ENCODE results near the gene AUTS2.

DNA sequence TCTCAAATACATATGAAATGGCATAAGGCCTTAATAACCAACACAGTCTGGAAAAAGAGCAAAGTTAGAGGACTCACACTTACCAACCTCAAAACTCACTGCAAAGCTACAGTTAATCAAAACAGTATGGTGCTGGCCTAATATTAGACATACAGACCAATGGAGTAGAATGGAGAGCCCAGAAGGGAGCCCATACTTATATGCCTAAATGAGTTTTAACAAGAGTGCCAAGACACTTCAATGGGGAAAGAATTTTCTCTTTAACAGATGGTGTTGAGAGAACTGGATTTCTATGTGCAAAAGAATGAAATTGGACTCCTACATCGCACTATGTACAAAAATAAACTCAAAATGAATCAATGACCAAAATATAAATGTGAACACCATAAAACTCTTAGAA is 522.6 kb downstream of the AUTS2 start:
- TF ChIP-seq CTCF (conservative IDR thresholded peaks at IDR 0.05; ENCODE audit: low read depth in 2 of 2): no peak
- TF ChIP-seq POLR2AphosphoS5 (IDR thresholded peaks at IDR 0.05; ENCODE audit: low read depth): no peak
- TF ChIP-seq, protein P1, sequence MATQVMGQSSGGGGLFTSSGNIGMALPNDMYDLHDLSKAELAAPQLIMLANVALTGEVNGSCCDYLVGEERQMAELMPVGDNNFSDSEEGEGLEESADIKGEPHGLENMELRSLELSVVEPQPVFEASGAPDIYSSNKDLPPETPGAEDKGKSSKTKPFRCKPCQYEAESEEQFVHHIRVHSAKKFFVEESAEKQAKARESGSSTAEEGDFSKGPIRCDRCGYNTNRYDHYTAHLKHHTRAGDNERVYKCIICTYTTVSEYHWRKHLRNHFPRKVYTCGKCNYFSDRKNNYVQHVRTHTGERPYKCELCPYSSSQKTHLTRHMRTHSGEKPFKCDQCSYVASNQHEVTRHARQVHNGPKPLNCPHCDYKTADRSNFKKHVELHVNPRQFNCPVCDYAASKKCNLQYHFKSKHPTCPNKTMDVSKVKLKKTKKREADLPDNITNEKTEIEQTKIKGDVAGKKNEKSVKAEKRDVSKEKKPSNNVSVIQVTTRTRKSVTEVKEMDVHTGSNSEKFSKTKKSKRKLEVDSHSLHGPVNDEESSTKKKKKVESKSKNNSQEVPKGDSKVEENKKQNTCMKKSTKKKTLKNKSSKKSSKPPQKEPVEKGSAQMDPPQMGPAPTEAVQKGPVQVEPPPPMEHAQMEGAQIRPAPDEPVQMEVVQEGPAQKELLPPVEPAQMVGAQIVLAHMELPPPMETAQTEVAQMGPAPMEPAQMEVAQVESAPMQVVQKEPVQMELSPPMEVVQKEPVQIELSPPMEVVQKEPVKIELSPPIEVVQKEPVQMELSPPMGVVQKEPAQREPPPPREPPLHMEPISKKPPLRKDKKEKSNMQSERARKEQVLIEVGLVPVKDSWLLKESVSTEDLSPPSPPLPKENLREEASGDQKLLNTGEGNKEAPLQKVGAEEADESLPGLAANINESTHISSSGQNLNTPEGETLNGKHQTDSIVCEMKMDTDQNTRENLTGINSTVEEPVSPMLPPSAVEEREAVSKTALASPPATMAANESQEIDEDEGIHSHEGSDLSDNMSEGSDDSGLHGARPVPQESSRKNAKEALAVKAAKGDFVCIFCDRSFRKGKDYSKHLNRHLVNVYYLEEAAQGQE (IDR thresholded peaks at IDR 0.05; ENCODE audit: unreplicated experiment): no peak
- TF ChIP-seq, protein P2, sequence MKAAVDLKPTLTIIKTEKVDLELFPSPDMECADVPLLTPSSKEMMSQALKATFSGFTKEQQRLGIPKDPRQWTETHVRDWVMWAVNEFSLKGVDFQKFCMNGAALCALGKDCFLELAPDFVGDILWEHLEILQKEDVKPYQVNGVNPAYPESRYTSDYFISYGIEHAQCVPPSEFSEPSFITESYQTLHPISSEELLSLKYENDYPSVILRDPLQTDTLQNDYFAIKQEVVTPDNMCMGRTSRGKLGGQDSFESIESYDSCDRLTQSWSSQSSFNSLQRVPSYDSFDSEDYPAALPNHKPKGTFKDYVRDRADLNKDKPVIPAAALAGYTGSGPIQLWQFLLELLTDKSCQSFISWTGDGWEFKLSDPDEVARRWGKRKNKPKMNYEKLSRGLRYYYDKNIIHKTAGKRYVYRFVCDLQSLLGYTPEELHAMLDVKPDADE (IDR thresholded peaks at IDR 0.05): no peak
- no peak for TF ChIP-seq ZNF331 (CRISPR knock-in tag; IDR thresholded peaks at IDR 0.05; ENCODE audit: low read depth)
- no peak for TF ChIP-seq EZH2 (IDR thresholded peaks at IDR 0.05; ENCODE audit: low read depth, unreplicated experiment)
- TF ChIP-seq CREB1 (CRISPR knock-in tag; IDR thresholded peaks at IDR 0.05; ENCODE audit: low read depth): no peak
- no peak for TF ChIP-seq EZH2phosphoT487 (IDR thresholded peaks at IDR 0.05; ENCODE audit: unreplicated experiment)
- TF ChIP-seq STAT1 (IDR thresholded peaks at IDR 0.05; ENCODE audit: unreplicated experiment): no peak
- no peak for TF ChIP-seq ZNF462 (CRISPR knock-in tag; IDR thresholded peaks at IDR 0.05)
- no peak for TF ChIP-seq JUNB (IDR thresholded peaks at IDR 0.05; ENCODE audit: unreplicated experiment)
- no peak for TF ChIP-seq NANOG (IDR thresholded peaks at IDR 0.05; ENCODE audit: borderline replicate concordance)

Measured in GM23338 (cell line).